HCT116 (cell line): ENCODE data around the gene SLC16A7.

Experiments
- EZH2 ChIP-seq: fragments of 200-600 bp; sonication (generic); IDR thresholded peaks from 2 replicates; pipeline ENCODE4 v1.6.1; 2017; ENCODE audit warnings: antibody characterized with exemption, mixed run types
- EZH2phosphoT487 ChIP-seq: fragments of 200-600 bp; IDR thresholded peaks from 2 replicates; pipeline ENCODE4 v1.6.1; 2018; ENCODE audit warnings: antibody characterized with exemption, borderline replicate concordance
- JUND ChIP-seq: IDR thresholded peaks from 2 replicates; pipeline ENCODE4 v1.6.1; 2012
- POLR2A ChIP-seq: IDR thresholded peaks from 2 replicates; pipeline ENCODE4 v1.7.0; 2011; ENCODE audit warnings: borderline replicate concordance; ENCODE audit not compliant: insufficient read depth, insufficient read length; ENCODE audit errors: extremely low read depth
- RAD21 ChIP-seq: IDR thresholded peaks from 2 replicates; pipeline ENCODE4 v1.6.1; 2012; ENCODE audit warnings: low read depth, mild to moderate bottlenecking
- TCF7L2 ChIP-seq: IDR thresholded peaks from 2 replicates; pipeline ENCODE4 v1.7.0; 2011; ENCODE audit warnings: borderline replicate concordance, inconsistent platforms; ENCODE audit not compliant: insufficient read depth, insufficient read length; ENCODE audit errors: extremely low read depth
- ZNF274 ChIP-seq: fragments of 200-500 bp; sonication (Bioruptor generic); IDR thresholded peaks from 2 replicates; pipeline ENCODE4 v1.6.1; 2014; ENCODE audit warnings: mild to moderate bottlenecking, low read depth, low read length, inconsistent platforms
- TF ChIP-seq, protein P1 (sequence below), 3 experiments: fragments of 200-600 bp in 1 of 3; sonication (generic) in 1 of 3; IDR thresholded peaks in 2 of 3; conservative IDR thresholded peaks in 1 of 3; 2 replicates each; pipeline ENCODE4 v1.5.1; 2012 to 2017; ENCODE audit warnings: low read depth in 2 of 3, low read length in 2 of 3, antibody characterized with exemption in 1 of 3, borderline replicate concordance in 1 of 3, control low read depth in 1 of 3, mild to moderate bottlenecking in 1 of 3, mixed read lengths in 1 of 3, mixed run types in 1 of 3, moderate library complexity in 1 of 3; ENCODE audit not compliant: insufficient read depth in 1 of 3
- TF ChIP-seq, protein P2 (sequence below): IDR thresholded peaks from 2 replicates; pipeline ENCODE4 v1.6.1; 2012

DNA sequence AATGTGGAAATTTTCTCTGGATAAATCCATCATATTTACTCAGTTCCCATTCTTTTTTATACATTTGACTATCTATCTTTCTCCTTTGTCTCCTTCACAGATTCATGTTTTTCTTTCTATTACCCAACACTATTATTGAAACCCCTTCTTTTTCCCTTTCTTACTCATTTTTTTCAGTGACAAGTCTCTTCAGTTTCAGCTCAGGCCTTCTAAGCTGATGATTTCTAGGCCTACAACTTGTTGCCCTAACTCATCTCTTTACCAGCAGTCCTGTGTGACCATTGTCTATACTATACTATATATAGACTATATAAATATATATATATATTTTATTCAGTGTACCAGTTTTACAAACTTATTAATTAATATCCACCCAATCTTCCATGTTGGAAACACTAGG is 31.8 kb downstream of the SLC16A7 start:
- no peak for TF ChIP-seq JUND
- no peak for TF ChIP-seq RAD21
- no peak for TF ChIP-seq TCF7L2
- TF ChIP-seq, protein P1, sequence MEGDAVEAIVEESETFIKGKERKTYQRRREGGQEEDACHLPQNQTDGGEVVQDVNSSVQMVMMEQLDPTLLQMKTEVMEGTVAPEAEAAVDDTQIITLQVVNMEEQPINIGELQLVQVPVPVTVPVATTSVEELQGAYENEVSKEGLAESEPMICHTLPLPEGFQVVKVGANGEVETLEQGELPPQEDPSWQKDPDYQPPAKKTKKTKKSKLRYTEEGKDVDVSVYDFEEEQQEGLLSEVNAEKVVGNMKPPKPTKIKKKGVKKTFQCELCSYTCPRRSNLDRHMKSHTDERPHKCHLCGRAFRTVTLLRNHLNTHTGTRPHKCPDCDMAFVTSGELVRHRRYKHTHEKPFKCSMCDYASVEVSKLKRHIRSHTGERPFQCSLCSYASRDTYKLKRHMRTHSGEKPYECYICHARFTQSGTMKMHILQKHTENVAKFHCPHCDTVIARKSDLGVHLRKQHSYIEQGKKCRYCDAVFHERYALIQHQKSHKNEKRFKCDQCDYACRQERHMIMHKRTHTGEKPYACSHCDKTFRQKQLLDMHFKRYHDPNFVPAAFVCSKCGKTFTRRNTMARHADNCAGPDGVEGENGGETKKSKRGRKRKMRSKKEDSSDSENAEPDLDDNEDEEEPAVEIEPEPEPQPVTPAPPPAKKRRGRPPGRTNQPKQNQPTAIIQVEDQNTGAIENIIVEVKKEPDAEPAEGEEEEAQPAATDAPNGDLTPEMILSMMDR (IDR thresholded peaks at IDR 0.05 in 2 of 3, conservative IDR thresholded peaks at IDR 0.05 in 1 of 3; ENCODE audit: borderline replicate concordance in 1 of 3, insufficient read depth in 1 of 3, low read depth in 2 of 3, low read length in 2 of 3), result no peak
- TF ChIP-seq POLR2A, result no peak
- no peak for TF ChIP-seq EZH2
- TF ChIP-seq, protein P2, sequence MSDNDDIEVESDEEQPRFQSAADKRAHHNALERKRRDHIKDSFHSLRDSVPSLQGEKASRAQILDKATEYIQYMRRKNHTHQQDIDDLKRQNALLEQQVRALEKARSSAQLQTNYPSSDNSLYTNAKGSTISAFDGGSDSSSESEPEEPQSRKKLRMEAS, result no peak
- no peak for TF ChIP-seq ZNF274
- TF ChIP-seq EZH2phosphoT487, result no peak
